GM19328 (cell line): ENCODE data around the gene CAMK1G.

Experiments used
- ATAC-seq: cut with Tn5 transposase; IDR thresholded peaks from one replicate; pipeline ENCODE4 v1.9.1; 2021; ENCODE audit warnings: mild to moderate bottlenecking, moderate library complexity; ENCODE audit not compliant: unreplicated experiment

The CAMK1G gene

GRCh38 chr1:209633335-209633997 is 50.0 kb downstream of the CAMK1G start:
- no peak for ATAC-seq

- no peak for ATAC-seq
These were observed 50.7 kb downstream of the CAMK1G start for GRCh38 chr1:209634005-209634737.

- ATAC-seq, result no peak
These were observed 52.3 kb downstream of the CAMK1G start for GRCh38 chr1:209635850-209636249.

GRCh38 chr1:209641832-209642172 is 58.3 kb downstream of the CAMK1G start:
- ATAC-seq, result no peak

GRCh38 chr1:209642816-209643215 is 59.3 kb downstream of the CAMK1G start:
- no peak for ATAC-seq

DNA sequence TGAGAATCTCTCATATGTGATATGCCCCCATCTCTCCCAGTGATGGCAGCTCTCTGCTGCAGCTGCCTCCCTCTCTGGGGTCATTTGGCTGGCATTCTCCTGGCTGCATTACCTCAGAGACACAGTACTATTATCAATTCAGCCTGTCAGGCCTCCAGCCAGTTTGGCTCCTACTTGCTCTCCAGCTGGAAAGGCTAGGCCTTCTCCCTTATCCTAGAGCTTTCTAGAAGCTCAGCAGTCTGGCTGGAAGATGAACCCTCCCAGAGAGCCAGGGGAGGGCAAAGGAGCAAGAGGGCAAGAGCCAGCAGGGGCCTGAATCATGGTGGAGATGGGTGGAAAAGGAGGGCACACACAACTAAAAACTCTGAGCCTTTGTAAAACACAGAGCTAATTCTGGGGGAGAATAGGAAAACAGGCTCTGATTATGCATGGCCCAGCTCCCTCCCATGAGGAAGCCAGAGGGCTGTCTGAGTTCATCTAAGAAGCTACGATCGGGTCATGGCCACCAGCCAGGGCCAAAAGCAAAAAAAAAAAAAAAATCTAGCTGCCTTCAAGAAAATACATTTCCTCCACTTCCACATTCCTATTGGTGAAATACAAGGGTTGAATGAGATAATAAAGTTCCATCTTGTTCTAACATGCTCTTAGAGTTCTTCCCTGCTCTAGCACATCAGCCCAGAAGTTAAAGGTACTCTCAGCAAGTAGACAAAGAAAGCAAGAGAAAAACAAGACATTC is 59.9 kb downstream of the CAMK1G start:
- no peak for ATAC-seq

- no peak for ATAC-seq
These were observed 62.3 kb downstream of the CAMK1G start for GRCh38 chr1:209645574-209646452.

DNA sequence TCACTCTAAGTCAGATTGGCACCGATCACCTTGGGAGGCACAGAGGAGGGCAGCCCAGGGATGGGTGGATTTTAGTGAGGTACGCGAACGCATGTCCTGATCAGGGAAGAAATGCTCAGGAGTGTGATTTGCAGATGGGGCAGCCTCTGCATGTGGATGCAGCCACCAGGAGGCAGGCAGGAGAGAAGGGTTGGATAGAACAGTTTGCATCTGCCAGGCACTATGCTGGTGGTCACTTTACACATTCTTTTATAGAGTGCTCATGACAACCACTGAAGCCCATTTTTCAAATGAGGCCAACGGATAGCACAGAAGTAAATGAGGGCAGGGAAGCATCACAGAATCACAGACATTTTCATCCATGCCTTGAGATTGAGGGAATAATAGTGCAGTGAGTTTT is 63.0 kb downstream of the CAMK1G start:
- ATAC-seq, result no peak

- no peak for ATAC-seq
These were observed 63.6 kb downstream of the CAMK1G start for GRCh38 chr1:209647156-209647555.

DNA sequence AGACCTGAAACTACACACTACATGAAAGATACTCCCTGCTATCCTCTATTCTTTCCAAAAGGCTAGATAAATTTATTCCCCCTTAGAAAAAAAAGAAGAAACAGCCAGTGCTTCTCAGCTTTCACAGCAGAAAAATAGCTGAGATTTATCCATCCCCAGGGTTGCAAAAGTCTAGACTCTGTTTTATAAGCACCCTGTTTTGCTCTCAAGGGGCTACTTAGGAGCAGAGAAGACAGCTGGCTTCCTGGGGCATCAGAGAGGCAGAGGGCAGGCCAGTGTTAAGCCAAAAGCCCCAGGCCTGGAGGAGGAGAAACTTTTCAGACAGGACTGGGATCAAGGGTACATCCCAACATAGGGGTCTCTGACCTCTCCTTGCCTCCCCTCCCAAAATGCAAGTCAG is 64.8 kb downstream of the CAMK1G start:
- no peak for ATAC-seq

DNA sequence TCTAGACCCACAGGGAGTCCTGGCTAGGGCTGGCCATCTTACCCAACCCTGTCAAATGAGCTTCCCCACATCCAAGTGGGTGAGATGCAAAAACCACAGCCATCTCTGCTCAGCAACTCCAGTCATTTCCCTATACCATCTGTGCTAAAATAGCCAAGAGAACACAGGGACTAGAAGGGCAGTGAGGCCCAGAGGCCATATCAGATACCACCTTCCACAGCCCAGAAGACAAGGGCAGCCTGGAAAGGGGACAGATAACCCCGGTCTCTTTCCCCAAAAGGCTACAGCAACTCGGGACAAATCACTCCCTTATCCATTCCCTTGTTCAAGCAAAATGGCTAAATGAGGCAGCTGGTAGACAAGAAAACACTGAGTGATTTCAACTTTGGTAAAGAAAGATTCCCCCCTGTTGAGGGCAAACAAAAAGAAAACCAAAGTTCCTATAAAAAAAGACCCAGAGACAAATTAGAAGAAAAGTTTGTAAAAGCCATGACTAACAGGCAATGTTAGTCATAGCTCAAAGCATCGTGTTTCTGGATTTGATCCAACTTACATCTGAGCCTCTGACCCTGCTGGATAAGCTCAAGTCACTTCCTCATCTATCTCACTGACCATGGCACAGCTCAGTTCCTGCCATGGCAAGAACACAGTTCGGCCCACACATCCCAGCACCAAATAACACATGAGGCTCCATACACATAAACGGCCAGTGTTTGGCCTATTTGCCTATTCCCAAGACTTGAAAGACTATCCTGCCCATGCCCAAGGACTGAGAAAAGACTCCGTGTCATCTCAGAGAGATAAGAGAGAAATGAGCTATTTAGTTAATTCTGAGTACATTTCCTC is 65.6 kb downstream of the CAMK1G start:
- no peak for ATAC-seq

GRCh38 chr1:209650454-209650853 is 66.9 kb downstream of the CAMK1G start:
- no peak for ATAC-seq

- ATAC-seq, result no peak
These were observed 67.6 kb downstream of the CAMK1G start for GRCh38 chr1:209651138-209651587.

DNA sequence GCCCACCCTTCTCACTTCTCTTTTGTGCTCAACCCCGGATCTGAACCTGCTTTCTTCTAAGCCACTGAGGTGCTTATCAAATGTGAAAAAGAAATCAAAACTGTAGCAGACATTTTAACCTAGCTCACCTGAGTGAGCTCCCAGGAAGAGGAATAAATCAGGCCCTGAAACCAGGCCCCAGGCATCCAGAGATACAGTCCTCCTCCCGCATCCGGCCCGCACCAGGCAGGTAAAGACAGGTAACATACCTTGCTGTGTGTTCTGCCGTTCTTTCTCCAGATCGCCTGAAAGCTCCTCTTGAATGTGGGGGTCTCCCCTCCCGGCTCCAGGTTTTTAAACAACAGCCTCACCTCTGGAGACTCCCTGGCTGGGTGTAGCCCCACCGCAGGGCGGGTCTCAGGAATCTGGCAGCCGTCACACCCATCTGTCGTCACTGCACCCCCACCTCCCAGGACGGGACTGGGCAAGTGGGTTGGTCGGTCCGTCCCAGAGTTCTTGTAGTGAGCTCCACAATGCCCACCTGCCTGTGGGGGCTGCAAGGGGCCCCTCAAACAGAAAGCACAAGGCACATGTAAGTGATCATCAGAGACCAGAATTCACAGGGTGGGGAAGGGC is 68.7 kb downstream of the CAMK1G start, which contains the start of gene LAMB3:
Gene LAMB3 (minus strand): TSS at position 305 of the 615 bp plus-strand sequence. CDS start 1,481 bp downstream, outside the sequence.
- ATAC-seq, result no peak

DNA sequence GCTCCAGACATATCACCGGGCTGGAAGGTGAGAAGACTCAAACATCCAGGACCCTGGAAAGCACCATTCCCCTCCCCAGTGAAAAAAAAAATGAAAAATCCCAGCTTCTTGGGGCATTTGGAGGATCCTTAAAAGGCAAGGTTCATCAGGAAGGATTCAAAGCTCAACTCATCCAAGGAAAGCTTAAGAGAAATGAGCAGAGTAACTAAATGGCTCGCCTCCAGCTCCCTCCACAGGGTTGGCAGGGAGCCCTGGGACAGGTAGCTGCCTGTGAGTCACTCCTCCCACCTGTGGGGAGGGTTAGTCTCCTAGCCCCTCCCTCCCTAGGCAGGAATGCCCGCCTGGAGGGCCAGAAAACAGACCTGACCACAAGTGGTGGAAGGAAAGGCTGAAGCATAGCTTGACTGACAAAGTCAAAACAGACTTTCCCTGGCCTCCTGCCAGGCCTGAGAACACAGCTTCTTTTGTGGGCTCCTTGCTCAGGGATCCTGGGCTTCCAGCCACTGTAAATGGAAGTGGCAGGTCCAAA is 69.4 kb downstream of the CAMK1G start:
- ATAC-seq, result no peak

DNA sequence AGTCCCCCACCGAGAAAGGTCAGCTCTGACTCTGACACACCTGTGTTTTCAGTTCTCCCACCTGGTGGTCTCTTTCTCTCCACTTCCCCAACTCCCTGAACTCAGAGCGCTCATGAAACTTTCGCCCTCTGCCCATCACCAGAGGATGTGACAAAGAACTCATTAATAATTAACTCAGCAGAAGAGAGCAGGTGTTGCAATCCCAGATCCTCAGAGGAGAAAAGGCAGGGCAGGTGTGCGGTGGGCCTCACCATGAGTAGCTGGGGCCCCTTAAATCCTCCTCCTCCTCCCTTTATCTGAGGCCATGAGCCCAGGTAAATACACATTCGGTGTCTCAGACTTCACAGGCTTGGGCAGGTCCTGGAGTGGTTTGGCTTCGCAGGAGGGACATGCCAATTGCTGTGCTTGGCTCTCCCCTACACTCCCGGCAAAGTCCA is 70.4 kb downstream of the CAMK1G start:
- ATAC-seq, result no peak

GRCh38 chr1:209655411-209656231 is 72.1 kb downstream of the CAMK1G start:
- no peak for ATAC-seq

DNA sequence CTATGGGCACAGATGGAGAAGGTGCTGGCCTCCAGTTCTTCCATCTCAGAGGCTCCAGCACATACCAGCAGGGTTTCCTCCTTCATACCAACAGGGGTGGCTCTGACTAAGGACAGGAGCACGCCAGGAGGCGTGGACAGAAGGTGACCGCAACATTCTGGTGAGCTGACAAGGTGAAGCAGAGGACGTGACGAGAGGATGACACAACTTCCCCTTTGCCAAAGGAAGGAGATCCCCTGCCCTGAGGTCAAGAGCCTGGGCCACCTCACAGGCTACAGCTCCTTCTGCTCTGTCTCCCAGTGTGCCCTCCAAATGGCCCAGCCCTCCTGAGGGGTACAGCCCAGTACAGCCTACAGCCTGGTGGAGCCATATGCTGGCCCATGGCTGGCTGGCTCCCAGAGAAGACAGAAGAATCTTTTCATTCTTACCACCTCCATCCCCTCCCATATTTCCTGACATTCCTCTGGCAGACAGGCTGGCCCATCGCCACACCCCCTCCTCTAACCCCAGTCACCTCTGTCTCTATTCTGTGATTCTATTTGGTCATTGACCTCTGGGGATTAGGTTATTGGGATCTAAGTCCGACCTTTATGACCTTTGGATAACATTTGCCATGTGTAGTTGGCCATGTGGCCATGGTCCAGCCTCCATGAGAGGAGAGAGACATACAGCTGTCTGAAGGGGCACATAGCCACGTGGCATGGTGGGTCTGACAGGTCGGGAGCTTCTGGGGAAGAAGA is 73.8 kb downstream of the CAMK1G start:
- no peak for ATAC-seq
